BE2C (cell line): ENCODE results near the gene HTR2B.
"Not testable (repeated sequence)": the region's sequence is repeated elsewhere in the genome, so short reads cannot be mapped to it uniquely, and the experiment has no call there.

ENCODE experiments used
- DNase-seq: peaks from one replicate; pipeline ENCODE4 v3.0.0-alpha.2; 2020
- H3K27me3 ChIP-seq: fragments of 250-450 bp; sonication (Bioruptor Pico); 2 replicates; pipeline ENCODE4 v1.5.1; 2020; ENCODE audit warnings: mild to moderate bottlenecking
- H3K36me3 ChIP-seq: fragments of 250-450 bp; sonication (Bioruptor Pico); 2 replicates; pipeline ENCODE4 v1.5.1; 2020; ENCODE audit warnings: mild to moderate bottlenecking
- H3K4me1 ChIP-seq: fragments of 250-450 bp; sonication (Bioruptor Pico); 2 replicates; pipeline ENCODE4 v1.5.1; 2020
- H3K4me3 ChIP-seq: 2 replicates; pipeline ENCODE4 v1.5.1; 2011; ENCODE audit warnings: low read depth, low read length
- H3K9me3 ChIP-seq: fragments of 250-450 bp; sonication (Bioruptor Pico); 2 replicates; pipeline ENCODE4 v1.5.1; 2020
- CTCF ChIP-seq: IDR thresholded peaks from 2 replicates; pipeline ENCODE4 v1.5.1; 2012; ENCODE audit warnings: mild to moderate bottlenecking, low read depth, low read length

The HTR2B gene

GRCh38 chr2:231160701-231161100 lies 35.9 kb upstream of the HTR2B start:
- Histone ChIP-seq H3K36me3 (peaks cover 14% of the 10 kb centered on the region), H3K4me1 (no peaks in the 10 kb centered on the region)
- TF ChIP-seq CTCF = no peak

GRCh38 chr2:231159306-231159705 lies 34.5 kb upstream of the HTR2B start:
- Histone ChIP-seq H3K27me3 (no peaks in the 10 kb centered on the region), H3K4me3 (no peak overlapping the region), H3K36me3 (peaks cover 17% of the 10 kb centered on the region), H3K4me1 (no peaks in the 10 kb centered on the region), H3K9me3 (no peaks in the 10 kb centered on the region)
- TF ChIP-seq CTCF = no peak
- no peak for DNase-seq

More at GRCh38 chr2:231160701-231161100, 35.9 kb upstream of the HTR2B start:
- DNase-seq = no peak
- H3K27me3 ChIP-seq = no peaks in the 10 kb centered on the region
- H3K9me3 ChIP-seq = no peaks in the 10 kb centered on the region
- H3K4me3 ChIP-seq = no peak overlapping the region

- TF ChIP-seq CTCF = no peak
- Histone ChIP-seq H3K4me3 (no peak overlapping the region), H3K9me3 (no peaks in the 10 kb centered on the region), H3K36me3 (peaks cover 31% of the 10 kb centered on the region), H3K4me1 (peaks cover 5% of the 10 kb centered on the region; the same call in 1 of the 2 replicates), H3K27me3 (no peaks in the 10 kb centered on the region)
- no peak for DNase-seq
Measured at GRCh38 chr2:231152800-231153557, 28.1 kb upstream of the HTR2B start.

DNA sequence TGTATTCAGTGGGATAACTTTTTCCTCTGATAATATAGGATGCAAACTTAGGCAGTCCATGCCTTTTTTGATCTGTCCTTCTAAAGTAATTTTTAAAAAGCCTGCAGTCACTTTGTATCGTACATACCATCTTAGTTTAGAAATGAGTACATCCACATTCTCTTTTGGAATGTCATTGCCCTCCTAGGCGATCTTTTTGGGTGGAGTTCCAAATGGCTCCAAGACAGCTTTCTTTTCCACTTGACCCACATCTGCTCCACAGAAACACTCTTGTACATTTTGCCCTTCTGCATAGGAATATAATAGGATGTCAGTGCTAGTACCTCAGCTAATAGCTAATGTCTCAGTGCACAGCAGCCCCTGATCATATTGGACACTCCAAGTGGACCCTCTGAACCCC lies 21.8 kb upstream of the HTR2B start:
- H3K4me3 ChIP-seq = no peak overlapping the region
- no peaks in the 10 kb centered on the region for H3K27me3 ChIP-seq
- no peak for DNase-seq
- H3K9me3 ChIP-seq = no peaks in the 10 kb centered on the region
- peaks cover 5% of the 10 kb centered on the region; the same call in 1 of the 2 replicates for H3K4me1 ChIP-seq
- no peak for TF ChIP-seq CTCF
- peaks cover 15% of the 10 kb centered on the region for H3K36me3 ChIP-seq

GRCh38 chr2:231144896-231145295 lies 20.1 kb upstream of the HTR2B start:
- Histone ChIP-seq H3K27me3 (no peaks in the 10 kb centered on the region), H3K9me3 (no peaks in the 10 kb centered on the region), H3K4me3 (no peak overlapping the region), H3K4me1 (no peaks in the 10 kb centered on the region), H3K36me3 (peaks cover 16% of the 10 kb centered on the region)
- TF ChIP-seq CTCF = no peak
- no peak for DNase-seq

- H3K4me1 ChIP-seq, H3K27me3 ChIP-seq, H3K36me3 ChIP-seq, DNase-seq, H3K4me3 ChIP-seq, H3K9me3 ChIP-seq: not testable (repeated sequence)
Measured at GRCh38 chr2:231140808-231141207, 16.0 kb upstream of the HTR2B start.

- no peak for DNase-seq
- H3K4me3 ChIP-seq = no peak overlapping the region
- H3K4me1 ChIP-seq = no peaks in the 10 kb centered on the region; the same call in 1 of the 2 replicates
- no peaks in the 10 kb centered on the region for H3K27me3 ChIP-seq
- H3K36me3 ChIP-seq = peaks cover 5% of the 10 kb centered on the region
- no peaks in the 10 kb centered on the region for H3K9me3 ChIP-seq
- no peak for TF ChIP-seq CTCF
Measured at GRCh38 chr2:231139796-231140195, 15.0 kb upstream of the HTR2B start.
